Vagina (tissue), 2 donors: Measurements from ENCODE around the gene DNAH14.

Source experiments
- POLR2A ChIP-seq, 2 donors: fragments of 450-650 bp; IDR thresholded peaks; one replicate each; pipeline ENCODE4 v1.6.1; 2017; ENCODE audit warnings: antibody characterized with exemption in 2 of 2, mild to moderate bottlenecking in 2 of 2, moderate library complexity in 2 of 2
- POLR2AphosphoS5 ChIP-seq, 2 donors: sonication (generic); formaldehyde crosslinking; IDR thresholded peaks; one replicate each; pipeline ENCODE4 v1.9.0; 2017; ENCODE audit warnings: antibody characterized with exemption in 2 of 2, mild to moderate bottlenecking in 2 of 2, low read depth in 1 of 2; ENCODE audit not compliant: insufficient read depth in 1 of 2
- TF ChIP-seq, protein P1 (sequence below), 3 experiments: fragments of 450-650 bp in 2 of 3; fragments of 200-600 bp in 1 of 3; sonication (generic) in 1 of 3; IDR thresholded peaks; one replicate each; pipeline ENCODE4 v1.5.1; 2017 to 2019; ENCODE audit warnings: antibody characterized with exemption in 3 of 3, mild to moderate bottlenecking in 2 of 3, moderate library complexity in 2 of 3

GRCh38 chr1:224959656-224960055 is 30.2 kb downstream of the DNAH14 start:
- TF ChIP-seq, protein P1, sequence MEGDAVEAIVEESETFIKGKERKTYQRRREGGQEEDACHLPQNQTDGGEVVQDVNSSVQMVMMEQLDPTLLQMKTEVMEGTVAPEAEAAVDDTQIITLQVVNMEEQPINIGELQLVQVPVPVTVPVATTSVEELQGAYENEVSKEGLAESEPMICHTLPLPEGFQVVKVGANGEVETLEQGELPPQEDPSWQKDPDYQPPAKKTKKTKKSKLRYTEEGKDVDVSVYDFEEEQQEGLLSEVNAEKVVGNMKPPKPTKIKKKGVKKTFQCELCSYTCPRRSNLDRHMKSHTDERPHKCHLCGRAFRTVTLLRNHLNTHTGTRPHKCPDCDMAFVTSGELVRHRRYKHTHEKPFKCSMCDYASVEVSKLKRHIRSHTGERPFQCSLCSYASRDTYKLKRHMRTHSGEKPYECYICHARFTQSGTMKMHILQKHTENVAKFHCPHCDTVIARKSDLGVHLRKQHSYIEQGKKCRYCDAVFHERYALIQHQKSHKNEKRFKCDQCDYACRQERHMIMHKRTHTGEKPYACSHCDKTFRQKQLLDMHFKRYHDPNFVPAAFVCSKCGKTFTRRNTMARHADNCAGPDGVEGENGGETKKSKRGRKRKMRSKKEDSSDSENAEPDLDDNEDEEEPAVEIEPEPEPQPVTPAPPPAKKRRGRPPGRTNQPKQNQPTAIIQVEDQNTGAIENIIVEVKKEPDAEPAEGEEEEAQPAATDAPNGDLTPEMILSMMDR (IDR thresholded peaks at IDR 0.05) = no peak
- TF ChIP-seq POLR2AphosphoS5 (IDR thresholded peaks at IDR 0.05; ENCODE audit: insufficient read depth in 1 of 2, low read depth in 1 of 2) = no peak
- no peak for TF ChIP-seq POLR2A (IDR thresholded peaks at IDR 0.05)
